ENCODE measurements around the gene LGI1.

The LGI1 gene

DNA sequence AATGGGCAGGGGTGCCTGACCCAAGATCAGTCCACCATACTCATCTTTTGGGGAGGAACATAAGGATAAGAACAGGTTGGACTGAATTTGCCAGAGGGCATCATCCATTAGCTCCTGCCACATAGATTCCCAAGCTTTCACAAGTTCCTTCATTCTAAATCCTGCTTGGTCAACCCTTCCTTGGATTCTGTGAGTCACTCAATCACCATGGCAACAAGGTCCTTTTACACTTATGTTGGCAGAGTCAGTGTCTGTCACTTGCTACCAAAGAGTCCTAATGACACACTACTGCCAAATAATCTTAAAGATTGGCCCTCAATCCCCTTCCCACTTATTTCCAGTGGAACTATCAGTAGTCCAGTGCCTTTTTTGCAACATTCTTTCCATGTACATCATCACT is 5.0 kb upstream of the LGI1 start:
- TF ChIP-seq, protein P1, sequence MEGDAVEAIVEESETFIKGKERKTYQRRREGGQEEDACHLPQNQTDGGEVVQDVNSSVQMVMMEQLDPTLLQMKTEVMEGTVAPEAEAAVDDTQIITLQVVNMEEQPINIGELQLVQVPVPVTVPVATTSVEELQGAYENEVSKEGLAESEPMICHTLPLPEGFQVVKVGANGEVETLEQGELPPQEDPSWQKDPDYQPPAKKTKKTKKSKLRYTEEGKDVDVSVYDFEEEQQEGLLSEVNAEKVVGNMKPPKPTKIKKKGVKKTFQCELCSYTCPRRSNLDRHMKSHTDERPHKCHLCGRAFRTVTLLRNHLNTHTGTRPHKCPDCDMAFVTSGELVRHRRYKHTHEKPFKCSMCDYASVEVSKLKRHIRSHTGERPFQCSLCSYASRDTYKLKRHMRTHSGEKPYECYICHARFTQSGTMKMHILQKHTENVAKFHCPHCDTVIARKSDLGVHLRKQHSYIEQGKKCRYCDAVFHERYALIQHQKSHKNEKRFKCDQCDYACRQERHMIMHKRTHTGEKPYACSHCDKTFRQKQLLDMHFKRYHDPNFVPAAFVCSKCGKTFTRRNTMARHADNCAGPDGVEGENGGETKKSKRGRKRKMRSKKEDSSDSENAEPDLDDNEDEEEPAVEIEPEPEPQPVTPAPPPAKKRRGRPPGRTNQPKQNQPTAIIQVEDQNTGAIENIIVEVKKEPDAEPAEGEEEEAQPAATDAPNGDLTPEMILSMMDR (IDR thresholded peaks at IDR 0.05; ENCODE audit: low read depth, low read length, missing control alignments): no peak
- DNase-seq (ENCODE audit: low read depth): no peak
- H3K4me3 ChIP-seq (ENCODE audit: low read depth, low read length): no peak overlapping the region

DNA sequence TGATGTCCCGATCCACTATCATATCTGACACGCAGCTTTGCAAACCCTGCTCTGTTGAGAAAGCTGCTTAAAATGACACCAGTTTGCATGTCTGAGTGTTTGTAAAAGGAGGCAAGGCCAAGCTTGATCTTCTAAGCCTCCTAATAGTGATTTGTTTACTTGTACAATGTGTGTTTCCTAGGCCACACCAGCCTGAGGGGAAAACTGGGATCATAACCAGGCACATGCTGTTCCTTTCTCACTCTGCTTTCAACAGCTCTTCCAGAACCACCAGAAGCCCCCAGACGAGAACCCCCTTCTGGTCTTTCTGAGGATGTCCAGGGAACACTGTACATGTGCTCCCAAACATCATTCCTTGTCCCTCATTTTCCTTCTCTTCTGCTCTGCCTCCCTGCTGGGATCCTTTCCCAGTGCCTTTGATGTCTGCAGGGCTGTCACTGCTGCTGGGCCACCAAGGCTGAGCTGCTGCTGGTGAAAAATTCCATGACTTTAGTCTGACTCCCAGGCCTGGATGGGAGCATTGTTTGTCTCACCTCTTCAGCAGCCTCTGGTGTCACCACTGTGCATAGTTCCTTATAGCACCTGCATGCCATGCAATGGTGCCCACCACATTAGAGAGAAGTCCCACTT is 4.0 kb upstream of the LGI1 start:
- no peak overlapping the region for H3K4me3 ChIP-seq (ENCODE audit: low read depth, low read length)
- TF ChIP-seq, protein P1 (IDR thresholded peaks at IDR 0.05; ENCODE audit: low read depth, low read length, missing control alignments): no peak
- no peak for DNase-seq (ENCODE audit: low read depth)

DNA sequence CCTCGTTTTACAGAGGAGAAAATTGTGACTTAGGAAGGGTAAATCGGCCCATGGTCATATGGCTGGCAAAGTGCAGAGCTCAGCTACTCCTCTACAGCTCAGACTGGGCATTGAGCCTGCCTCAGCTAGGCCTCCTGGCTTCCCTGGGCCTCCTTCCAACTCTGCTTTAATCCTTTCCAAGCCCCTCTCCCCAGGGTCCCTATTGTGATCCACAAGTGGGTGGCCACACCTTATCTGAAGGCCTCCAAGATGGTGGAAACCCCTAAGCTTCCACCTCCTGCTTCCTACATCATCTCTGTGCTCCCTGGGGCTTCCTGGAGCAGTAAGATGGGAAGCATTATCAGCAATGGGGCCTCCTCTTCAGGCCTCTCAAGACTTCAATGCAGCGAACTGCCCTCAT is 3.0 kb upstream of the LGI1 start:
- no peak overlapping the region for H3K4me3 ChIP-seq (ENCODE audit: low read depth, low read length)
- DNase-seq (ENCODE audit: low read depth): no peak
- TF ChIP-seq, protein P1 (IDR thresholded peaks at IDR 0.05; ENCODE audit: low read depth, low read length, missing control alignments): no peak

DNA sequence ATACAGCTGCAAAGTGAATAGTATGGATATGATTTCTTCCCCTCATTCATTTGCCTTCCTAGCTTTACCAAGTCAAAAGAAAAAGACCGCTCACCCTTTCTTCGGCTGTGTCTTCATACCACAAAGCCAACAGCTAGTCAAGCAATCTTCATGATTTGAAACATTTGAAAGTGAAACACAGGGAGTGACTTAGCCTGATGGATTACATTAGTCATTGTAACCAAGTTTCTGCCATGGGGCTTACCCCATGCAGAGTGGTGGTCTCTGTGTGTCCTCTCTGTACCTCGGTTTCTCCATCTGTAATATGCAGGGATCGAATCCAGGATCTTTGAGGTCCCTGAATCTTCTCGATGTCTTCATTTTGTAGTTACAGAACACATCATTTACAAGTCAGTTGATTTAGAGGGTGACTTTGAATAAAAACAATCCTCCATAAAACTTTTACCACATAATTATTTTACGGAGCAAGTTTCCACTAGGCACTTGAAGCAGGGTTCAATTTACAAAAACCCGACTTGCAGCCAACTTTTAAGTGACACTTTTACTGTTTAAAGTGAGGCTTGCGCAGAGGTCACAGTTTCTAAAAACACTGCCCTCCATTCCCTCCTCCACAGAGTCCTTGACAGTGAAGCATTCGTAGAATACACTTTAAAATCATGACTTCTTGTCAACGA is 2.2 kb upstream of the LGI1 start:
- TF ChIP-seq, protein P1 (IDR thresholded peaks at IDR 0.05; ENCODE audit: low read depth, low read length, missing control alignments): no peak
- DNase-seq (ENCODE audit: low read depth): no peak
- H3K4me3 ChIP-seq (ENCODE audit: low read depth, low read length): no peak overlapping the region

DNA sequence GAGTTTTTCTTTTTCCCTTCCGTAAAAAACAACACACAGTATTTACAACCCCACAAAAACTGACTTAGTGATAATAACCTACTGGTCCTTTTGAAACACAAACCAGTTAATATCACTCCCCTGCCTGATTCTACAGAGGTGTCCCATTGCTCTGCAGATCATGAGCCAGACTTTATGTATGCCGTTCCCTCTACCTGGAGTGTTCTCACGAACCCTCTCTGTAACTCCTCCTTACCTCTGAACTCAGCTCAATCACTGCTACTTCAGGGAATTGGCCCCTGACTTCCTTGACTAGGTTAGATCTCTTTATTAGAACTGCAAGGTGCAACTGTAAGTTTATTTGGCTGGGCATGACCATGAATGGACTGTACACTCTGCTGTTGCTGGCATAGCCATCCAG is 1.6 kb upstream of the LGI1 start:
- TF ChIP-seq, protein P1 (IDR thresholded peaks at IDR 0.05; ENCODE audit: low read depth, low read length, missing control alignments): no peak
- H3K4me3 ChIP-seq (ENCODE audit: low read depth, low read length): no peak overlapping the region
- no peak for DNase-seq (ENCODE audit: low read depth)

DNA sequence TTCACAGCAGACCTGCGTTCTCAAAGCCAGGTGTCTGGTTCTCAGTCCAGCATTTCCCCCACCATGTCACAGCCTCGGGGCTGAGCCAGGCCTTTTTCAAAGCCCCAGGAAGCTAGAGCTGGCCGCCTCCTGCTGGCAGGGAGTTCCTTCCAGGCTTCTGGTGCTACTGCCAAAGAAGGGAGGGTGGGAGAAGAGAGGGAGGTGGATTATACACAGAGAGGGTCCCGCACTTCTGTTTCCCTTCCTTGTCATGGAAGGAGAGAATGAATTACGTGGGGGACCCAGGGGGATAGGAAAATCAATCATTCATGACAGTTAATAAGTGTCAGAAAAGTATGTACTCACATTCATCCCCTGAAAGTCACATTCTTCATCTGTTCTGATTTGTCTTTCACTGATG is 600 bp upstream of the LGI1 start:
- DNase-seq (ENCODE audit: low read depth): no peak
- H3K4me3 ChIP-seq (ENCODE audit: low read depth, low read length): no peak overlapping the region
- TF ChIP-seq, protein P1 (IDR thresholded peaks at IDR 0.05; ENCODE audit: low read depth, low read length, missing control alignments): no peak

DNA sequence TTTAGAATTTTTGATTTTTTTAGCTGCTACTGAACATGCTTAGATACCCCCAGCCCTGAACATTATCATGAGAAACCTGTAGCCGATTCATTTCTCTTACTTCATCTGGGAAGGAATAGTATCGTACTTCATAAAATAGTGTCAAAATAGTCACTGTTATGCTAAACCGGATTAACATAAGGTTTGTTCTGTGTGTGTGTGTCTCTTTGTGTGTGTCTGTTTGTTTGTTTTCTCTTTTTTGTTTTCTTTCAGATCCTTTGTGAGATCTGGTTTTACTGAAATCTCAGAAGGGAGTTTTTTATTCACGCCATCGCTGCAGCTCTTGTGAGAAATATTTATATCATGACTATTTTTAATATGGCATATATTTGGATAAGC is 761 bp downstream of the LGI1 start:
- H3K4me3 ChIP-seq (ENCODE audit: low read depth, low read length): no peak overlapping the region
- TF ChIP-seq, protein P1 (IDR thresholded peaks at IDR 0.05; ENCODE audit: low read depth, low read length, missing control alignments): no peak
- DNase-seq (ENCODE audit: low read depth): no peak
